HEK293 (cell line): Measurements from ENCODE around the gene EFEMP1.

ENCODE experiments used
- BCL11A ChIP-seq: fragments of 450-650 bp; formaldehyde crosslinking; IDR thresholded peaks from 2 replicates; pipeline ENCODE4 v1.5.1; 2016; ENCODE audit warnings: low read depth, missing biosample characterization, missing genetic modification characterization
- BCL11B ChIP-seq: fragments of 450-650 bp; formaldehyde crosslinking; IDR thresholded peaks from 2 replicates; pipeline ENCODE4 v1.5.1; 2016; ENCODE audit warnings: low read depth, missing biosample characterization, missing genetic modification characterization
- ELK4 ChIP-seq: IDR thresholded peaks from 2 replicates; pipeline ENCODE4 v1.6.1; 2011; ENCODE audit warnings: mild to moderate bottlenecking, low read depth, low read length, borderline replicate concordance
- HOXC10 ChIP-seq: sonication (generic); formaldehyde crosslinking; IDR thresholded peaks from 2 replicates; pipeline ENCODE4 v1.8.1; 2023; ENCODE audit warnings: mild to moderate bottlenecking, missing genetic modification reagents
- KLF17 ChIP-seq: fragments of 450-650 bp; formaldehyde crosslinking; IDR thresholded peaks from 2 replicates; pipeline ENCODE4 v1.5.1; 2016; ENCODE audit warnings: missing biosample characterization, missing genetic modification characterization
- SP7 ChIP-seq: fragments of 450-650 bp; formaldehyde crosslinking; IDR thresholded peaks from 2 replicates; pipeline ENCODE4 v1.5.1; 2016; ENCODE audit warnings: missing biosample characterization, missing genetic modification characterization
- ZBTB26 ChIP-seq: fragments of 450-650 bp; formaldehyde crosslinking; optimal IDR thresholded peaks from 2 replicates; pipeline ENCODE3; 2016; ENCODE audit warnings: missing biosample characterization, mild to moderate bottlenecking, missing genetic modification characterization
- ZBTB8A ChIP-seq: fragments of 450-650 bp; formaldehyde crosslinking; IDR thresholded peaks from 2 replicates; pipeline ENCODE4 v1.5.1; 2016; ENCODE audit warnings: missing biosample characterization, missing genetic modification characterization
- ZFP41 ChIP-seq: fragments of 450-650 bp; formaldehyde crosslinking; IDR thresholded peaks from 2 replicates; pipeline ENCODE4 v1.5.1; 2016; ENCODE audit warnings: missing biosample characterization, missing genetic modification characterization, borderline replicate concordance
- ZIC2 ChIP-seq: fragments of 450-650 bp; formaldehyde crosslinking; IDR thresholded peaks from 2 replicates; pipeline ENCODE4 v1.5.1; 2016; ENCODE audit warnings: missing biosample characterization, missing genetic modification characterization
- ZNF121 ChIP-seq: fragments of 450-650 bp; formaldehyde crosslinking; IDR thresholded peaks from 2 replicates; pipeline ENCODE4 v1.5.1; 2016; ENCODE audit warnings: missing biosample characterization, missing genetic modification characterization
- ZNF138 ChIP-seq: fragments of 450-650 bp; formaldehyde crosslinking; IDR thresholded peaks from 2 replicates; pipeline ENCODE4 v1.5.1; 2016; ENCODE audit warnings: missing biosample characterization, missing genetic modification characterization, borderline replicate concordance
- ZNF157 ChIP-seq: fragments of 450-650 bp; formaldehyde crosslinking; IDR thresholded peaks from 2 replicates; pipeline ENCODE4 v1.5.1; 2016; ENCODE audit warnings: missing biosample characterization, missing genetic modification characterization
- ZNF16 ChIP-seq: fragments of 450-650 bp; formaldehyde crosslinking; IDR thresholded peaks from 2 replicates; pipeline ENCODE4 v1.5.1; 2016; ENCODE audit warnings: low read depth, missing biosample characterization, missing genetic modification characterization
- ZNF169 ChIP-seq: fragments of 450-650 bp; formaldehyde crosslinking; IDR thresholded peaks from 2 replicates; pipeline ENCODE4 v1.5.1; 2016; ENCODE audit warnings: missing biosample characterization, missing genetic modification characterization
- ZNF239 ChIP-seq: fragments of 450-650 bp; formaldehyde crosslinking; IDR thresholded peaks from 2 replicates; pipeline ENCODE4 v1.5.1; 2016; ENCODE audit warnings: missing biosample characterization, missing genetic modification characterization
- ZNF26 ChIP-seq: fragments of 450-650 bp; formaldehyde crosslinking; IDR thresholded peaks from 2 replicates; pipeline ENCODE4 v1.5.1; 2016; ENCODE audit warnings: missing biosample characterization, missing genetic modification characterization
- ZNF449 ChIP-seq: fragments of 450-650 bp; formaldehyde crosslinking; IDR thresholded peaks from 2 replicates; pipeline ENCODE4 v1.5.1; 2017; ENCODE audit warnings: missing biosample characterization, mild to moderate bottlenecking, missing genetic modification characterization, moderate library complexity
- ZNF555 ChIP-seq: fragments of 450-650 bp; formaldehyde crosslinking; conservative IDR thresholded peaks from 2 replicates; pipeline ENCODE4 v1.5.1; 2017; ENCODE audit warnings: missing biosample characterization, mild to moderate bottlenecking, missing genetic modification characterization, inconsistent platforms
- ZNF623 ChIP-seq: fragments of 450-650 bp; formaldehyde crosslinking; IDR thresholded peaks from 2 replicates; pipeline ENCODE4 v1.5.1; 2016; ENCODE audit warnings: missing biosample characterization, missing genetic modification characterization
- ZNF629 ChIP-seq: fragments of 450-650 bp; formaldehyde crosslinking; IDR thresholded peaks from 2 replicates; pipeline ENCODE4 v1.5.1; 2017; ENCODE audit warnings: missing biosample characterization, missing genetic modification characterization
- ZNF658 ChIP-seq: fragments of 450-650 bp; formaldehyde crosslinking; IDR thresholded peaks from 2 replicates; pipeline ENCODE4; 2016; ENCODE audit warnings: missing biosample characterization, missing genetic modification characterization
- ZNF660 ChIP-seq: fragments of 450-650 bp; IDR thresholded peaks from 2 replicates; pipeline ENCODE4 v1.5.1; 2018; ENCODE audit warnings: missing biosample characterization, mild to moderate bottlenecking, missing genetic modification characterization
- ZNF677 ChIP-seq: fragments of 450-650 bp; IDR thresholded peaks from 2 replicates; pipeline ENCODE4 v1.5.0; 2018; ENCODE audit warnings: missing biosample characterization, mild to moderate bottlenecking, missing genetic modification characterization, moderate library complexity
- ZNF785 ChIP-seq: fragments of 450-650 bp; formaldehyde crosslinking; IDR thresholded peaks from 2 replicates; pipeline ENCODE4 v1.5.1; 2016; ENCODE audit warnings: missing biosample characterization, missing genetic modification characterization
- ZNF830 ChIP-seq: fragments of 450-650 bp; IDR thresholded peaks from 2 replicates; pipeline ENCODE4 v1.5.0; 2018; ENCODE audit warnings: missing biosample characterization, missing genetic modification characterization, low read depth, mild to moderate bottlenecking, moderate library complexity
- ZSCAN16 ChIP-seq: fragments of 450-650 bp; formaldehyde crosslinking; IDR thresholded peaks from 2 replicates; pipeline ENCODE4 v1.5.1; 2016; ENCODE audit warnings: missing biosample characterization, missing genetic modification characterization
- ZSCAN18 ChIP-seq: fragments of 450-650 bp; formaldehyde crosslinking; IDR thresholded peaks from 2 replicates; pipeline ENCODE4 v1.5.1; 2016; ENCODE audit warnings: missing biosample characterization, missing genetic modification characterization
- ZSCAN4 ChIP-seq: fragments of 450-650 bp; formaldehyde crosslinking; IDR thresholded peaks from 2 replicates; pipeline ENCODE4 v1.5.1; 2017; ENCODE audit warnings: missing biosample characterization, missing genetic modification characterization

Gene EFEMP1

GRCh38 chr2:55843096-55843993, 80.2 kb downstream of the EFEMP1 start (continued):
- TF ChIP-seq ZBTB26 (tag by site-specific recombination) (no peak), BCL11A (tag by site-specific recombination) (peak; percentile 97), ZNF830 (no peak), ZNF157 (no peak), ZBTB8A (tag by site-specific recombination) (peak; percentile 58), BCL11B (tag by site-specific recombination) (no peak), ELK4 (no peak), ZSCAN4 (peak; percentile 93), ZIC2 (tag by site-specific recombination) (no peak), ZSCAN16 (tag by site-specific recombination) (no peak), ZNF449 (tag by site-specific recombination) (peak; percentile 66; the same call in 1 of the 2 replicates), ZNF26 (no peak), ZNF169 (tag by site-specific recombination) (no peak), ZNF138 (tag by site-specific recombination) (no peak), ZNF239 (tag by site-specific recombination) (no peak), ZNF629 (peak; percentile 95), ZFP41 (tag by site-specific recombination) (no peak), ZNF660 (tag by site-specific recombination) (peak; percentile 79; the same call in 1 of the 2 replicates), KLF17 (tag by site-specific recombination) (peak; percentile 88; the same call in 1 of the 2 replicates), HOXC10 (CRISPR knock-in tag) (no peak), ZNF623 (tag by site-specific recombination) (0 out of 2 replicates have a peak, but pooled peaks have one; percentile 23), ZNF677 (tag by site-specific recombination) (no peak), ZNF121 (no peak), ZNF658 (tag by site-specific recombination) (no peak), ZSCAN18 (peak; percentile 76; the same call in 1 of the 2 replicates), ZNF16 (no peak), ZNF555 (tag by site-specific recombination) (no peak), SP7 (tag by site-specific recombination) (peak; percentile 99), ZNF785 (tag by site-specific recombination) (no peak)
